Lung (tissue), 12 donors: ENCODE results near the gene INF2. TPM values are rescaled to one million over a fixed set of nuclear protein-coding genes. Genes with fewer than 3 reads are reported as not detected.
A peak's percentile ranks its signal among the peaks of the same experiment; 100 is the strongest.

Source experiments
- ATAC-seq: fragments of 200-7000 bp; cut with Tn5 transposase; one replicate; pipeline ENCODE4 v1.9.1; 2020; ENCODE audit warnings: moderate number of reproducible peaks; ENCODE audit not compliant: insufficient read depth, low FRiP score
- DNase-seq, 3 donors: peaks; one replicate each; pipeline ENCODE4 v3.0.0-alpha.2; 2013 to 2017
- H3K27ac ChIP-seq, 2 donors: one replicate each; pipeline ENCODE4 v1.5.1; 2013; ENCODE audit warnings: mild to moderate bottlenecking in 2 of 2, moderate library complexity in 2 of 2, control low read depth in 1 of 2, inconsistent platforms in 1 of 2, low read depth in 1 of 2, low read length in 1 of 2
- H3K27me3 ChIP-seq, 3 donors: one replicate each; pipeline ENCODE4 v1.5.1; 2013; ENCODE audit warnings: low read length in 2 of 3; ENCODE audit not compliant: control insufficient read depth in 3 of 3, insufficient read depth in 3 of 3
- H3K36me3 ChIP-seq, 4 donors: one replicate each; pipeline ENCODE4 v1.5.1; 2013; ENCODE audit warnings: low read length in 4 of 4, mild to moderate bottlenecking in 1 of 4, moderate library complexity in 1 of 4; ENCODE audit not compliant: control insufficient read depth in 4 of 4, insufficient read depth in 4 of 4
- H3K4me1 ChIP-seq, 5 donors: one replicate each; pipeline ENCODE4 v1.5.1; 2013; ENCODE audit warnings: low read length in 5 of 5, mild to moderate bottlenecking in 2 of 5, moderate library complexity in 1 of 5; ENCODE audit not compliant: control insufficient read depth in 5 of 5, insufficient read depth in 5 of 5
- H3K4me3 ChIP-seq: one replicate; pipeline ENCODE4 v1.5.1; 2013; ENCODE audit warnings: mild to moderate bottlenecking, control low read depth, moderate library complexity
- H3K9ac ChIP-seq, 2 donors: one replicate each; pipeline ENCODE4 v1.5.1; 2013; ENCODE audit warnings: low read length in 2 of 2, control low read depth in 1 of 2; ENCODE audit not compliant: insufficient read depth in 1 of 2
- H3K9me3 ChIP-seq, 4 donors: one replicate each; pipeline ENCODE4 v1.5.1; 2013; ENCODE audit warnings: low read length in 3 of 4, mild to moderate bottlenecking in 1 of 4, moderate library complexity in 1 of 4; ENCODE audit not compliant: control insufficient read depth in 4 of 4, insufficient read depth in 3 of 4
- WGBS, 2 donors: extraction: QIAGEN DNeasy Blood & Tissue Kit; methylation state at CpG; one replicate each; pipeline ENCODE4 v1.1.7; 2013; 5-methylcytosine and 5-hydroxymethylcytosine counted together
- polyA plus RNA-seq, 2 donors: library from polyadenylated mRNA; stranded (reverse); fragments of 200-250 nt; gene quantifications; one replicate each; pipeline ENCODE4 v1.2.1, GENCODE V29; 2013
- total RNA-seq, 2 donors: library from RNA; depleted of rRNA in 1 of 2; stranded (reverse); fragments of >200 nt in 1 of 2; gene quantifications; one replicate each; pipeline ENCODE4 v1.2.1, GENCODE V29; 2014 to 2021
- TF ChIP-seq, protein P1 (sequence below): IDR thresholded peaks from 2 replicates; pipeline ENCODE4 v1.5.1; 2012; ENCODE audit warnings: mild to moderate bottlenecking; ENCODE audit errors: control extremely low read depth, extremely low read depth
- donor health status: control.
- donor health status: control.
- donor health status: Bipolar disorder and iron deficiency.
- donor health status: healthy.
- donor health status: DM: yes; HTN: yes; CAD: no.

INF2 gene
- total and polyA plus RNA-seq, 4 donors: 46.1 to 119 (median 78.4) TPM

GRCh38 chr14:104676694-104677511 lies 12.5 kb upstream of the INF2 start:
- ATAC-seq: no peak

DNA sequence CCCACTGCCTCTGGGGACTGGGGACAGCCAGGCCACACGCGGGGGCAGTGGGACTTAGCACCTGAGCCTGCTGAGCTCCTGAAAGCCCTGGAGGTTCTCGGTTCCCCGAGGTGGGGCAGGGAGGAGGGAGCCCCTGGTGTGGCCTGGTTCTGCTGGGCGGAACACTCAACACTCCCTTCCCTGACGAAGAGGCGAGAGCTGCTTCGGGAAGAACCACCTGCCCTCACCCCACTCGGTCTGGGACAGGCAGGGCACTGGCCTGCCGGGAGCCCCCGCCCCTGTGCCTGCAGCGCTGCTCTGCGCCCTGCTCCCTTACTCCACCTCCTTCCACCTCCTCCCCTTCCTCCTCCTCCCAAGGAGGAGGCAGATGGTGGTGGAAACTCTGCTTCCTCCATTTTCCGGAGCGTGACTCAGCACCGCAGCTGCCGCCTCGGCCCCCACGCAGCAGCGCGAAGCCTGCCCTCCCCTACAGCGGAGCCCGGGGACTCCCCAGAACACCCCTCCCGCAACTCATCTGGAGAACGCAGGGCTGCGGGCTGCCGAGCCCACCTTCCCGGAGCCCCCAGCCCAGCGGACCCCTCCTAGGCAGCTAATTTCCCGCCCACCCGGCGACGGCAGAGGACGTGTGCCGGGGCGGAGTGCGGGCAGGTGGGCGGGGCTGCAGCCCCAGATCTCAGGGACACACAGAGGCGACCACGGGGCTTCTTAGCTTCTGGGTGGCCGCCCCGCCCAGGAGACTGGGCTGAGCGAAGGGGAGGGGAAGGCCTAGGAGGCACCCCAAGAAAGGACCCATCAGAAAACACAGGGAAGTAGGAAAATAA lies 11.7 kb upstream of the INF2 start:
- WGBS, 2 donors: 0 to 1% methylated on average over 43 of the region's 43 CpGs
- Histone ChIP-seq H3K9me3 (no peaks in the 10 kb centered on the region), H3K4me3 (peak overlapping the region; percentile 20), H3K4me1 (peaks cover 7 to 49% (median 40%) of the 10 kb centered on the region in 5 donors), H3K27me3 (no peaks in the 10 kb centered on the region), H3K9ac (peak overlapping the region; percentile 47 to 68), H3K27ac (peak overlapping the region; percentile 77 to 84), H3K36me3 (no peaks in the 10 kb centered on the region)
- DNase-seq (peak; percentile 87 to 90 (median 88)), ATAC-seq (peak; percentile 76)
- TF ChIP-seq, protein P1, sequence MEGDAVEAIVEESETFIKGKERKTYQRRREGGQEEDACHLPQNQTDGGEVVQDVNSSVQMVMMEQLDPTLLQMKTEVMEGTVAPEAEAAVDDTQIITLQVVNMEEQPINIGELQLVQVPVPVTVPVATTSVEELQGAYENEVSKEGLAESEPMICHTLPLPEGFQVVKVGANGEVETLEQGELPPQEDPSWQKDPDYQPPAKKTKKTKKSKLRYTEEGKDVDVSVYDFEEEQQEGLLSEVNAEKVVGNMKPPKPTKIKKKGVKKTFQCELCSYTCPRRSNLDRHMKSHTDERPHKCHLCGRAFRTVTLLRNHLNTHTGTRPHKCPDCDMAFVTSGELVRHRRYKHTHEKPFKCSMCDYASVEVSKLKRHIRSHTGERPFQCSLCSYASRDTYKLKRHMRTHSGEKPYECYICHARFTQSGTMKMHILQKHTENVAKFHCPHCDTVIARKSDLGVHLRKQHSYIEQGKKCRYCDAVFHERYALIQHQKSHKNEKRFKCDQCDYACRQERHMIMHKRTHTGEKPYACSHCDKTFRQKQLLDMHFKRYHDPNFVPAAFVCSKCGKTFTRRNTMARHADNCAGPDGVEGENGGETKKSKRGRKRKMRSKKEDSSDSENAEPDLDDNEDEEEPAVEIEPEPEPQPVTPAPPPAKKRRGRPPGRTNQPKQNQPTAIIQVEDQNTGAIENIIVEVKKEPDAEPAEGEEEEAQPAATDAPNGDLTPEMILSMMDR: no peak

More at GRCh38 chr14:104676694-104677511, 12.5 kb upstream of the INF2 start:
- WGBS, 2 donors: 17 to 27% methylated on average over 24 to 29 of the region's 29 CpGs
- peak; percentile 45 to 62 (median 62) for DNase-seq
- no peaks in the 10 kb centered on the region for H3K36me3 ChIP-seq
- H3K4me1 ChIP-seq: peaks cover 7 to 41% (median 34%) of the 10 kb centered on the region in 5 donors
- peak overlapping the region in 1 of 2 donors; percentile 25 for H3K9ac ChIP-seq
- no peaks in the 10 kb centered on the region for H3K27me3 ChIP-seq
- H3K9me3 ChIP-seq: no peaks in the 10 kb centered on the region
- TF ChIP-seq, protein P1: no peak
- H3K4me3 ChIP-seq: no peak overlapping the region
- H3K27ac ChIP-seq: peak overlapping the region; percentile 77 to 84

- H3K4me3 ChIP-seq: peak overlapping the region; percentile 20
- no peaks in the 10 kb centered on the region for H3K9me3 ChIP-seq
- TF ChIP-seq, protein P1: no peak
- ATAC-seq (no peak), DNase-seq (peak; percentile 81 to 89 (median 84))
- peaks cover 7 to 55% (median 42%) of the 10 kb centered on the region in 5 donors for H3K4me1 ChIP-seq
- peak overlapping the region; percentile 77 to 84 for H3K27ac ChIP-seq
- peak overlapping the region; percentile 47 to 68 for H3K9ac ChIP-seq
- no peaks in the 10 kb centered on the region for H3K27me3 ChIP-seq
- H3K36me3 ChIP-seq: no peaks in the 10 kb centered on the region
- WGBS, 2 donors: 13 to 23% methylated on average over 13 of the region's 13 CpGs
Observed at GRCh38 chr14:104678346-104678745, 11.1 kb upstream of the INF2 start.
